GM18505 (cell line): ENCODE measurements around the gene DYNC1I2.
A peak's percentile ranks its signal among the peaks of the same experiment; 100 is the strongest.
"Not testable (repeated sequence)": the region's sequence is repeated elsewhere in the genome, so short reads cannot be mapped to it uniquely, and the experiment has no call there.

ENCODE experiments used
- ATAC-seq: cut with Tn5 transposase; IDR thresholded peaks from one replicate; pipeline ENCODE4 v1.9.1; 2021; ENCODE audit not compliant: unreplicated experiment
- POLR2A ChIP-seq: IDR thresholded peaks from 4 replicates; pipeline ENCODE4 v1.6.1; 2011; ENCODE audit warnings: borderline replicate concordance; ENCODE audit not compliant: insufficient read depth, insufficient read length; ENCODE audit errors: extremely low read depth

Gene DYNC1I2

DNA sequence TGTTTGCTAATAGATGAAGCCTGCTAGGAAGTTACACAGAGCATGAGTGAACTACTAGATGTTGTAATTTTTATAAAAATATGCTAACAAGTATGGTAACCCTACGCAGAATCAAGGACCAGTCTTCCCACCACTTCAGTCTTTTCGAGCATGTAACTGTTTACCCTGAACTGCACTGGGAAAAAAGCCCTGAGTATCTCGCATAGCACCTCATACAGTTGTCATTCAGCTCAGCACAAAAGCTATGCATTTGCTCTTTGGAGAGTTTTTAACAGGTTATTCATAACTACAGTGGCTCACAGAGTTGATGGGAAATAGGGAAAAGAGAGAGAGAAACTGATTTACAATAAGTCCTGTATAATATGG lies 42.7 kb downstream of the DYNC1I2 start:
- TF ChIP-seq POLR2A, result no peak
- ATAC-seq, result no peak

DNA sequence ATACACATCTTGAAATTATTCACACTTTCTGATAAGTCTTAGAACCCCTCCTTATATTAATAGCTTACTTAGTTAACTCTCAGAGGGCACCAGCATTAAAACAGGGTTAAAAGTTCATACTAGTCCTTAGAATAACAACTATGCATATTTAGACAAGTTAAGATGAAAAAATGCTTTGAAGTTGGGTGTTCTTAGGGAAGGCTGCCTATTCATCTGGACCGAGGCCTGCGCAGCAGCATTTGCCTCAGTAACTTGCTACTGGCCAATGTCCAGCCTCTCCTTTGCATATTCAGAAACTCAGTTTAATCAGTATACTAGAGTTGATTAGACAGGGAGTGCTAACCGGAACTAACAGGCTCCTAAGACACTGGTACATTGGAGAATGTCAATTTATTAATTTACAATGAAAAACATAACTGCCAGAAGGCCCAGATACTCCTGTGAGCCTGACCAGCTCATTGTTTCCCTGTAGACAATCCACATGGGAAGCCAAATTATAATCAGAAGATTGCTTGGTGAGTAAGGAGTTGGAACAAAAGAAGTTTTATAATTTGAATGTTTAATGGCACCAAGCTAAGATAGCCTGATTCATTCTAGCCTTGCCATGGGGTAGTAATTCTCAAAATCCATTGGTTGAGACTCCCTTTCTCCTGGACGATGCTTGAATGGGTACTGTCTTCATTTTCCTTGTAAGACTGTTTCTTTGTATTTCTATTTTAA lies 48.9 kb downstream of the DYNC1I2 start:
- no peak for ATAC-seq

DNA sequence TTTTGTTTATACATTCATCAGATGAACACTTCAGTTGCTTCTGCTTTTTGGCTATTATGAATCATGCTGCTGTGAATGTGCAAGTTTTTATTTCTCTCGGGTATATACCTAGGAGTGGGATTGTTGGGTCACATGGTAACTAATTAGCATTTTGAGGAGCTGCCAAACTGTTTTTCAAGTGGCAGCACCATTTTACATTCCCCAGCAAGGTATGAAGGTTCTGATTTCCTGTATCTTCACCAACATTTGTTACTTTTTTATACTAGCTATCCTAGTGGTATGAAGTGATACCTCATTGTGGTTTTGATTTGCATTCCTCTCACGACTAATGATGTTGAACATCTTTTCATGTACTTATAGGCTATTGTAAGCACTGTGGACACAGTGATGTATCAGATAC lies 53.9 kb downstream of the DYNC1I2 start:
- ATAC-seq, result peak; percentile 59
- TF ChIP-seq POLR2A, result no peak

More for the DNA sequence above, 48.9 kb downstream of the DYNC1I2 start:
- TF ChIP-seq POLR2A, result no peak

DNA sequence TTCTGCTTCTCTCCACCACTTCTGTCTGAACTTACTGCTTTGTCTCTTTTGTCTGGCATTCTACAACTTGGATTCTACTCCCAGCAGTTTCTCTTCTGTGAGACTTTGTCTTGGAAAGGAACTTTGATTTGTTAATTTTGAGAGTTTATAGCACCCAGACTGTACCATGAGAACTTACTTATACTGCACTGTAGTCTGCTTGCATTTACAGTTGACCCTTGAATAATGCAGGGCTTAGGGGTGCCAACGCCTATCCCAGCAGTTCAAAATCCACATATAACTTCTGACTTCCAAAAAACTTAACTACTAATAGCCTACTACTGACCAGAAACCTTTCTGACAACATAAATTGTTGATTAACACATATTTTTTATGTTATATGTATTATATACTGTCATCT lies 55.5 kb downstream of the DYNC1I2 start:
- TF ChIP-seq POLR2A, result no peak
- ATAC-seq, result no peak

DNA sequence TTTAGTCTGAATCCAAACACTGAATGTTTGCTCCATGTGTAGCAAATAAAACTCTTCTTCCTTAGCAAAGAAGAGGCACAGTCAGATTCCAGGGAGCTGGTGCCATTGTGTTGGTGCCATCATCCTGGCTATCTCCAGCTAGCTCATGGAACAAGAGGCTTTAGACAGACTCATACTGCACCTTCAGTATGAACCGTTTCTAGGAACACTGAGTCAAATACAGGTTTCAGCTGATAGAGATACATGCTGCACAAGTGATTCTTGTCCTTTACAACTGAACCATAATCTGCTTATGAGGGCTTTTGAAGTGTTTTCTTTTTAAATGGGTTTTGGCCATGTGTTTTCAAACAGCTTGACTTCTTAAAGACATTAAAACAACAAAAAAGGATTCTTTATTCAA lies 57.9 kb downstream of the DYNC1I2 start:
- no peak for TF ChIP-seq POLR2A
- ATAC-seq, result no peak

DNA sequence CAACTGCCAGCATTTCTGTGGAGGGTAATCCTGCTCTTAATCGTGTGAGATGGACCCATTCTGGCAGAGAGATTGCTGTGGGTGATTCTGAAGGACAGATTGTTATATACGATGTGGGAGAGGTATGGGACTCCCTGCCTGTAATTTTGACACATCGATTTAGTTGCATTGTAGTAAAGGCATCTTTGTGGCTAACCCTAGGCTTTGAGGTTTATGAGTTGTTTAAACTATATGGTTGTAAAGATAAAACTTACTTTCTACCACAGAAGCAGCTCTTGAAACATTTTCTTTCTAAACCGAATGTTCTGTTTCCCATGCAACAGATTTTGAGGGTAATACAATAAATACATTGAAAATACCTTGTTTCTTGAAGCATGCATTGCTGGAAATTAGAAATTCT lies 58.5 kb downstream of the DYNC1I2 start:
- no peak for TF ChIP-seq POLR2A
- no peak for ATAC-seq

DNA sequence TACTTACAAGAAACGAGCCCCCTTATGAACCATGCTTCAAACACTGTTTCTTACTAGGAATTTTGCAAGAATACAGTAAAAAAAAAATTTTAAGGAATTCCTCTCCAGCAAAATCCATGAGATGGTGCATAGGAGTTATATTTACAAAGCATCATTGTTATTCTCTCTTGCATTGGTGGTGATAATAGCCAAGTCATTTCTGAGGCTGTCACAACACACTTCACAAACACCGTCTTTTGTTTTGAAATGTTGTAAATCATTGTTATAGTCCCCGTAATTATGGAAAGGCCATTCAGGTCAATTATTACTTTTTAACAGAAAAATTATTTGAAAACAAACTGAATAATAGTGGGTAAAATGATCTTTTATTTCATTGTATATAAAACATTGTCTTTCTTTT lies 60.1 kb downstream of the DYNC1I2 start:
- no peak for TF ChIP-seq POLR2A
- ATAC-seq, result no peak

DNA sequence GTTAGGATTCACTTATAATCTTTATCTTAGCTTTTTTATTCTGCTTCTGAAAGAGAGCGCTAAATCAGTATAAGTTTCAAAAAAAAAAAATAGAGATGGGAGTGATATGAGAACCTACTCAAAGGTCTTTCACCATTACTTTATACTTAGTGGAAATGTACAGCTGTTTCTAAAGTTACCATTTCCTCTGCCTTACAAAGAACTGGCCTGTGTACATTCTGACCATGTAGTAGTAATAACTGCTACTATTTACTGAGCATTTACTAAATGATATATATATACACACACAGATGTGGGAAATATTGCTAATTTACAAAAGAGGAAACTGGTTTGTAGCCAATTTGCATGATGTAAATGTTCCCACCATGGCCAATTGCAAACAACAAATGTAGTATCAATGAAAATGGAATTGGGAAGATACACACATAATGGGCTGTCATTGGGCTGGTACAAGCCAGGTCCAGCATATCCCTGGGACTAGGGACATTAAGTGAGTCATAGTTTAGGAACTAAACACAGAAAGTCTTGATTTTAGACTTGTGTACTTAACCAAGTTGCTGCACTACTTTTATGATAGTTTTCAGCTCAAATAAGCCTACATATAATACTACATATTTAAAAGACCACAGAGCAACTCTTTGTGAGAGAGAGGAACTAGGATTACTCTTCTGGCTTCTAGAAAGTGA lies 67.1 kb downstream of the DYNC1I2 start:
- ATAC-seq, result no peak

DNA sequence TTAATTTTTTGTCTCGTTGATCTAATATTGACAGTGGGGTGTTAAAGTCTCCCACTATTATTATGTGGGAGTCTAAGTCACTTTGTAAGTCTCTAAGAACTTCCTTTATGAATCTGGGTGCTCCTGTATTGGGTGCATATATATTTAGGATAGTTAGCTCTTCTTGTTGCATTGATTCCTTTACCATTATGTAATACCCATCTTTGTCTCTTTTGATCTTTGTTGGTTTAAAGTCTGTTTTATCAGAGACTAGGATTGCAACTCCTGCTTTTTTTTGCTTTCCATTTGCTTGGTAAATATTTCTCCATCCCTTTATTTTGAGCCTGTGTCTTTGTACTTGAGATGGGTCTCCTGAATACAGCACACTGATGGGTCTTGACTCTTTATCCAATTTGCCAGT lies 71.5 kb downstream of the DYNC1I2 start:
- not testable (repeated sequence) for ATAC-seq

More for the DNA sequence above, 67.1 kb downstream of the DYNC1I2 start:
- no peak for TF ChIP-seq POLR2A

DNA sequence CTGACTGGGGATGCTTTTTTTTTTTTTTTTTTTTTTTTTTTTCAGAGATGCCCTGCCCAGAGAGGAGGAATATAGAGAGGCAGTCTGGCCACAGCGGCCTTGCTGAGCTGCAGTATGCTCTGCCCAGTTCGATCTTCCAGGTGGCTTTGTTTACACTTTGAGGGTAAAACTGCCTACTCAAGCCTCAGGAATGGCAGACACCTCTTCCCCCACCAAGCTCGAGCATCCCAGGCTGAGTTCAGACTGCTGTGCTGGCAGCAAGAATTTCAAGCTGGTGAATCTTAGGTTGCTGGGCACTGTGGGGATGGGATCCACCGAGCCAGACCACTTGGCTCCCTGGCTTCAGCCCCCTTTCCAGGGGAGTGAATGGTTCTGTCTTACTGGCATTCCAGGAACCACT lies 73.9 kb downstream of the DYNC1I2 start:
- not testable (repeated sequence) for ATAC-seq

DNA sequence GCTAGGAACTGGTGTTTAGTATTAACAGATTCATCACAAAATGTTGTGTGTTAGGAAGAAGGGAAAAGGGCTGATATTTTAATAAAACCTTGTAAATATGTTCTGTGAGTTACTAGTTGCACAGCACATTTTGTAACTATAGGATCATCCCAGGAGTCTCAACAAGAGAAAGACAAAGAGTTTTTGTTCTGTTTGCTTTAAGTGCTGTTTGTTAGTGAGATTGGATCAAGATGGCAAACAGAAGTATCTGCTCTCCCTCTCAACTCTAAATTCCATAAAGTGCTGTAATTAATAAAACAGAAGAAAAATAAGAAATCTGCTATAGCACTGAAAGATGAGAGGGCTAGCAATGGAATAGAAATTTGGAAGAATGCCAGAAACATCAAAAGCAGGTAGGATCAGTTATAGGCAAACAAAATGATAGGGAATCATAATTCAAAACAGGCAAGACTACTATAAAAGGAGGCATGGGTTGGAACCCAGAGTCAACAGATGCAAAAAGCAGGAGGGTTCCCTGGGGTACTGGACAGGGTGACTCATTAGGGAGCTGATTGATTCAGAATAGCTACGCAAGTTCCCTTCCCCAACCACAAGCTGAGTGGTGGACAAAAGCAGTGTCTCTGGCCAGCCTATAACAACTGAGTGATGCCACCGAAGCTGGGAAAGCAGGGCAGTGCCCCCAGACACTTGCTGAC lies 75.8 kb downstream of the DYNC1I2 start:
- TF ChIP-seq POLR2A, result no peak
- ATAC-seq, result no peak

DNA sequence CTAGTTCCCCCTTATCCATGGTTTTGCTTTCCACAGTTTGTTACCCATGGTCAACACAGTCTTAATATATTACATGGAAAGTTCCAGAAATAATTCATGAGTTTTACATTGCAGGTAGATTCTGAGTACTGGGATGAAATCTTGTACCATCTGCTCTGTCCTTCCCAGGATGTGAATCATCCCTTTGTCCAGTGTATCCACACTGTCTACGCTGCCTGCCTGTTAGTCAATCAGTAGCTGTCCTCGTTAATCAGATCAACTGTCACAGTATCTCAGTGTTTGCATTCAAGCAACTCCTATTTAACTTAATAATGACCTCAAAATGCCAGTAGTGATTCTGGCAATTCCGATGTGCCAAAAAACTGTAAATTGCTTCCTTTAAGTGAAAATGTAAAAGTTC lies 76.3 kb downstream of the DYNC1I2 start:
- TF ChIP-seq POLR2A, result no peak
- no peak for ATAC-seq

DNA sequence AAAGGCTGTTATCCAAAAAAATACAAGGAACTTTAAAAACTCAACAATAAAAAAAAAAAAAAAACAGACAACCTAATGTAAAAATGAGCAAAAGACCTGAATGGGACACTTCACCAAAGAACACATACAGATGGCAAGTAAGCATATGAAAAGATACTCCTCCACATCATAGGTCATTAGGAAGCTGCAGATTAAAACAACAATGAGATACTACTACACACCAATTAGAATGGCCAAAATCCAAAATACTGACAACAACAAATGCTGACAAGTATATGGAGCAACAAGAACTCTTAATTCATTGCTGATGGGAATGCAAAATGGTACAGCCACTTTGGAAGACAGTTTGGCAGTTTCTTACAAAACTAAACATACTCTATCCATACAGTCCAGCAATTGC lies 84.2 kb downstream of the DYNC1I2 start:
- no peak for ATAC-seq
- TF ChIP-seq POLR2A, result no peak

DNA sequence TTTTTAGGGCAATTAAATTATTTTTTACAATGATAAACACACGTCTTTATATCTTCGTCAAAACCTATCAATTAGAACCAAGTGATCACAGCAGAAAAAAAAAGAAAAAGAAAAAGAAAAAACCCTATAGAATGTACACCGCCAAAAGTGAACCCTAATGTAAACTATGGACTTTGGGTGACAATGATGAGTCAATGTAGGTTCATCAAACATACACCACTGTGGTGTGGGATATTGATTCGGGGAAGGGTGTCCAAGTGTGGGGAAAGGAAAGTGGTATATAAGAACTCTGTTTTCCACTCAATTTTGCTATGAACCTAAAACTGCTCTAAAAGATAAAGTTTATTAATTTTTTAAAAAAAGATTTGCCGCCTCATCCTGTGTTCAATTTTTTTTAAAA lies 85.1 kb downstream of the DYNC1I2 start:
- TF ChIP-seq POLR2A, result no peak
- no peak for ATAC-seq

DNA sequence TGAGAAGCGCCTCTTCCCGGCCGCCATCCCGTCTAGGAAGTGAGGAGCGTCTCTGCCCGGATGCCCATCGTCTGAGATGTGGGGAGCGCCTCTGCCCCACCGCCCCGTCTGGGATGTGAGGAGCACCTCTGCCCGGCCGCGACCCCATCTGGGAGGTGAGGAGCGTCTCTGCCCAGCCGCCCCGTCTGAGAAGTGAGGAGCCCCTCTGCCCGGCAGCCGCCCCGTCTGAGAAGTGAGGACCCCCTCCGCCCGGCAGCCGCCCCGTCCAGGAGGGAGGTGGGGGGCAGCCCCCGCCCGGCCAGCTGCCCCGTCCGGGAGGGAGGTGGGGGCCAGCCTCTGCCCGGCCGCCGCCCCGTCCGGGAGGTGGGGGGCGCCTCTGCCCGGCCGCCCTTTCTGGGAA lies 87.3 kb downstream of the DYNC1I2 start:
- ATAC-seq, result not testable (repeated sequence)

DNA sequence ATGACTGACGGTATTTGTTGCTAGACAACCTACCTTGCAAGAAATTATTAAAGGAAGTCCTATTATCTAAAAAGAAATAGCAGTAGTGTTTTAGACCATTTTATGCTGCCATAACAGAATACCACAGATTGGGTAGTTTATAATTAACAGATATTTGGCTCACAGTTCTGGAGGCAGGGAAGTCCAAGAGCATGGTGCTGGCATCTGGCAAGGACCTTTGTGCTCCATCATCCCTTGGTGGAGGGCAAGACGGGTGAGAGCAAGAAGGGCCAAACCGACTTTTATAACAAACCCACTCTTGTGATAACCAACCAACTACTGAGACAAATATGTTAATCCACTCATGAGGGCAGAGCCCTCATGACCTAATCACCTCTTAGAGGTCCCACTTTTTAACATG lies 91.2 kb downstream of the DYNC1I2 start:
- ATAC-seq, result no peak
- no peak for TF ChIP-seq POLR2A
